ENCODE results near the gene PLXDC2.

Gene PLXDC2

DNA sequence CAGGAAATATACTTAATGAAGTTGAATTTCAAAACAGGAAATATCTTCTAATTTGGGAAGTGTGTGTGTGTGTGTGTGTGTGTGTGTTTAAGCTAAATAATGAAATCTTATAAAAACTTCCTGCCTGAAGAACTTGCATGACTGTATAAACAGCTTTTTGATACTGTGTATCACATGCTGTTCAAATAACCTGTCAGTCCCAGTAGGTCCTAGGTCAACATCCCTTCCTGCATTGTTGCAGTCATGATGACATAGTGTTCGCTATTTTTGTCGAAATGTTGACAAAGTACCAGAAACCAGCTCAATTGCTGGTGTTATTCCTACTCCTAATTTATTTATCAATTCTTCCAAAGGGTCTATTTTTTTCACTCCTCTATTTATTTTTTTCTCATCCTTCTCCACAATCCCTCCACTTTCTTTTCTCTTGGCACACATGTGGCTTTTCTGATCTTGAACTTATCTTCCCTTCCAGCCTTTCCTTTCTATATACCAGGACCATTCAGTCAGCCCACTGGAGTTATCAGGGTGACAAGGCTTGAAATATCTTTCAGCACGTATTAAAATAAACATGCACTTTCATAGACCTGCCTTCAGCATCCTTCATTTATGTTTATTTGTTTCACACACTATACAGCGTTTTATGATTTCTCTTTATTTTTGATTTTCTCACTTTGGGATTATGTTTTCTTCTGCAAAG lies 115.8 kb downstream of the PLXDC2 start:
- peak; percentile 18 for DNase-seq (ENCODE audit: low read depth)
- TF ChIP-seq CTCF (IDR thresholded peaks at IDR 0.05; ENCODE audit: control insufficient read depth, extremely low read depth, insufficient read depth): no peak
- no peak overlapping the region for H3K4me3 ChIP-seq (ENCODE audit: low read depth, low read length)

DNA sequence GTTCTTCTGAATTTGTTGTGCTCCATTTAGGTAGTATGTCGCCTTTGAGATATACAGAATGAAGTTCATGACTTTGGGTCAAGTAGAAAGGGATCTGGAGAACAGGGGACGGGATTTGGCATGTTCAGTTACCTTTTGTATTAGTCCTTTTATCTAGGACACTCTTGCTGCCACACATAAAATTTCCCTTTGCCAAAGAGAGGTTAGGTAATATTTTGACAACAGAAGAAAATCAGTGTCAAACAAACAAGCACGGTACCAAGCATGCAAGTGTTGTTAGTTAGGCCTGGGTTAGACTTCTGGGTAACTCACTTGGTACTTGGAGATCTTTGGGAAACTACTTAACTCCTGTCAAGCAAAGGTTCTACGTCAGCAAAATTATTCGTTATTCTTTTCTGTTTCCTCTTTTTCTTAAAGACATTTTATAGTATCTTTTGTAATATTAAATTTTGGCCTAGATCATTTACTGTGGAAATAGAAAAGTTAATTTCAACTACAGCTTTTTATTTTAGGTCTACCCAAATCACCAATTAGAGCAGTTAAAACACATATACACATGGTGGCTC lies 116.7 kb downstream of the PLXDC2 start:
- H3K4me3 ChIP-seq (ENCODE audit: low read depth, low read length): no peak overlapping the region
- DNase-seq (ENCODE audit: low read depth): no peak
- TF ChIP-seq CTCF (IDR thresholded peaks at IDR 0.05; ENCODE audit: control insufficient read depth, extremely low read depth, insufficient read depth): no peak

DNA sequence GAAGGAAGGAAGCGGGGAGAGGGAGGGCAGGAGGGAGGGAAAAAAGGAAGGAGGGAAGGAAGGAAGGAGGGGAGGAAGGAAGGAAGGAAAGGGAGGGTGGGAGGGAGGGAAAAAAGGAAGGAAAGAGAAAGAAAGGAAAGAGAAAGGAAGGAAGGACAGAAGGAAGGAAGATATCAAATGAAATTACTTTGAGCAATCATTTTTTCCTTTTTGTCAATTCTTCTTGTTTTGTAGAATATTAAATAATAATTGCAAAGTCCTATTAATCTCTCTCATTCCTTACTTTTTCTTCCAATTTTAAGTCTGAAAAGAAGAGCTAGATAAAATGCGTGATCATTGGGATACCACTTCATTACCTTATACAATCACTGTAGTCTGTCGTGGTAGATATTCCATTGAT lies 117.5 kb downstream of the PLXDC2 start:
- no peak for DNase-seq (ENCODE audit: low read depth)
- H3K4me3 ChIP-seq (ENCODE audit: low read depth, low read length): no peak overlapping the region
- no peak for TF ChIP-seq CTCF (IDR thresholded peaks at IDR 0.05; ENCODE audit: control insufficient read depth, extremely low read depth, insufficient read depth)

DNA sequence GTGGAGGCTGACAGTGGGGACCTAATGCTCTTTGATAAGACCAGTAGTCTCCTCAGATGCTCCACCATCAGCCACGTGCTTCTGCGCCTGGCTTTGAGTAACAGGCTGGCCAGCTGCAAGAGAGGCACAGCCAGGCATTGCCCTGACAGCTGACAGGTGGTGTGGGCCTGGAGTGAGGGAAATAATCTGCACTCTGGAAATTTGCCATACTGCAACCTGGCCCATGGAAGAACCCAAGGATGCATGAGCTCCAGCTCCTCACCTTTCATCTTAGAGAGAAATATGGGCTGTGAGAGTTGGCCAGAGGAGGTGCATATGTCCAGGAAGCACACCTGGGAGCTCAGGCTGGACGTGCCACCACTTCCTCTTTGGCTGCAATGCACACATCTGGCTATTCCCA lies 118.9 kb downstream of the PLXDC2 start:
- no peak overlapping the region for H3K4me3 ChIP-seq (ENCODE audit: low read depth, low read length)
- no peak for TF ChIP-seq CTCF (IDR thresholded peaks at IDR 0.05; ENCODE audit: control insufficient read depth, extremely low read depth, insufficient read depth)
- no peak for DNase-seq (ENCODE audit: low read depth)

- H3K4me3 ChIP-seq (ENCODE audit: low read depth, low read length): no peak overlapping the region
- TF ChIP-seq CTCF (IDR thresholded peaks at IDR 0.05; ENCODE audit: control insufficient read depth, extremely low read depth, insufficient read depth): no peak
- no peak for DNase-seq (ENCODE audit: low read depth)
Observed at GRCh38 chr10:19936289-19936688, 120.1 kb downstream of the PLXDC2 start.

- no peak for DNase-seq (ENCODE audit: low read depth)
- H3K4me3 ChIP-seq (ENCODE audit: low read depth, low read length): no peak overlapping the region
- TF ChIP-seq CTCF (IDR thresholded peaks at IDR 0.05; ENCODE audit: control insufficient read depth, extremely low read depth, insufficient read depth): no peak
Observed at GRCh38 chr10:19937989-19938388, 121.8 kb downstream of the PLXDC2 start.
